Nephron progenitor cell (in vitro differentiated cells): ENCODE results near the gene PMP22.

Source experiments
- DNase-seq: peaks from one replicate; pipeline ENCODE4 v3.0.0; 2021
- H3K27ac Mint-ChIP-seq: 2 replicates; pipeline ENCODE4 v1.8.0; 2021; ENCODE audit warnings: mild to moderate bottlenecking, moderate library complexity, mixed read lengths
- H3K27me3 Mint-ChIP-seq: 2 replicates; pipeline ENCODE4 v1.8.0; 2021; ENCODE audit warnings: mild to moderate bottlenecking, low read depth, mixed read lengths; ENCODE audit not compliant: poor library complexity
- H3K36me3 Mint-ChIP-seq: 2 replicates; pipeline ENCODE4 v1.8.0; 2021; ENCODE audit warnings: low read depth, mixed read lengths
- H3K4me1 Mint-ChIP-seq: 2 replicates; pipeline ENCODE4 v1.8.0; 2021; ENCODE audit warnings: mixed read lengths
- H3K4me3 Mint-ChIP-seq: 2 replicates; pipeline ENCODE4 v1.8.0; 2021; ENCODE audit warnings: mild to moderate bottlenecking, moderate library complexity, mixed read lengths
- H3K9me3 Mint-ChIP-seq: 2 replicates; pipeline ENCODE4 v1.8.0; 2021; ENCODE audit warnings: mild to moderate bottlenecking, moderate library complexity, mixed read lengths
- CTCF ChIP-seq: fragments of 200-600 bp; sonication (generic); IDR thresholded peaks from 2 replicates; pipeline ENCODE4 v1.5.0; 2021; ENCODE audit warnings: antibody characterized with exemption

PMP22 gene

GRCh38 chr17:15247891-15248529 lies 17.1 kb downstream of the PMP22 start:
- peak; percentile 26 for TF ChIP-seq CTCF
- H3K27ac Mint-ChIP-seq: no peak overlapping the region
- H3K4me3 Mint-ChIP-seq: no peak overlapping the region
- DNase-seq: no peak
- peaks cover 8% of the 10 kb centered on the region for H3K27me3 Mint-ChIP-seq
- H3K4me1 Mint-ChIP-seq: peaks cover 8% of the 10 kb centered on the region
- H3K9me3 Mint-ChIP-seq: peaks cover 4% of the 10 kb centered on the region
- no peaks in the 10 kb centered on the region for H3K36me3 Mint-ChIP-seq

GRCh38 chr17:15245054-15245453 lies 20.1 kb downstream of the PMP22 start:
- peaks cover 14% of the 10 kb centered on the region for H3K9me3 Mint-ChIP-seq
- H3K36me3 Mint-ChIP-seq: peaks cover 8% of the 10 kb centered on the region
- H3K4me3 Mint-ChIP-seq: no peak overlapping the region
- DNase-seq: no peak
- H3K27me3 Mint-ChIP-seq: peaks cover 3% of the 10 kb centered on the region
- H3K4me1 Mint-ChIP-seq: peaks cover 8% of the 10 kb centered on the region
- H3K27ac Mint-ChIP-seq: no peak overlapping the region
- TF ChIP-seq CTCF: no peak

- Mint-ChIP-seq H3K4me1 (no peaks in the 10 kb centered on the region), H3K27me3 (peaks cover 5% of the 10 kb centered on the region)
These were observed 24.5 kb downstream of the PMP22 start for GRCh38 chr17:15240644-15241043.

GRCh38 chr17:15239491-15239890 lies 25.6 kb downstream of the PMP22 start:
- H3K27me3 Mint-ChIP-seq: peaks cover 5% of the 10 kb centered on the region
- H3K27ac Mint-ChIP-seq: no peak overlapping the region
- H3K36me3 Mint-ChIP-seq: peaks cover 8% of the 10 kb centered on the region
- no peak for DNase-seq
- no peak for TF ChIP-seq CTCF
- H3K4me3 Mint-ChIP-seq: no peak overlapping the region
- H3K9me3 Mint-ChIP-seq: peaks cover 14% of the 10 kb centered on the region
- H3K4me1 Mint-ChIP-seq: no peaks in the 10 kb centered on the region

More at GRCh38 chr17:15240644-15241043, 24.5 kb downstream of the PMP22 start:
- H3K27ac Mint-ChIP-seq: no peak overlapping the region
- H3K4me3 Mint-ChIP-seq: no peak overlapping the region
- DNase-seq: no peak
- H3K9me3 Mint-ChIP-seq: peaks cover 14% of the 10 kb centered on the region
- peaks cover 8% of the 10 kb centered on the region for H3K36me3 Mint-ChIP-seq
- TF ChIP-seq CTCF: no peak

GRCh38 chr17:15238676-15239422 lies 26.3 kb downstream of the PMP22 start:
- Mint-ChIP-seq H3K4me3 (no peak overlapping the region), H3K9me3 (peaks cover 14% of the 10 kb centered on the region), H3K27ac (no peak overlapping the region), H3K27me3 (peaks cover 5% of the 10 kb centered on the region), H3K4me1 (no peaks in the 10 kb centered on the region), H3K36me3 (peaks cover 8% of the 10 kb centered on the region)
- no peak for DNase-seq
- TF ChIP-seq CTCF: no peak
